ENCODE data around the gene FUOM.
"Not testable (repeated sequence)": the region's sequence is repeated elsewhere in the genome, so short reads cannot be mapped to it uniquely, and the experiment has no call there.

The FUOM gene

GRCh38 chr10:133328358-133329343 lies 29.2 kb downstream of the FUOM start:
- peak; percentile 53 for DNase-seq

- no peak for DNase-seq
Observed at GRCh38 chr10:133327651-133328357, 30.0 kb downstream of the FUOM start.

- no peak for DNase-seq
Observed at GRCh38 chr10:133326745-133327650, 30.8 kb downstream of the FUOM start.

GRCh38 chr10:133326223-133326551 lies 31.6 kb downstream of the FUOM start:
- no peak for DNase-seq

- no peak for DNase-seq
Observed at GRCh38 chr10:133325440-133326222, 32.2 kb downstream of the FUOM start.

GRCh38 chr10:133324857-133325260 lies 33.0 kb downstream of the FUOM start:
- DNase-seq, result no peak

- no peak for DNase-seq
Observed at GRCh38 chr10:133324198-133324792, 33.5 kb downstream of the FUOM start.

- not testable (repeated sequence) for DNase-seq
Observed at GRCh38 chr10:133322064-133322709, 35.6 kb downstream of the FUOM start.

GRCh38 chr10:133320852-133321422 lies 36.9 kb downstream of the FUOM start:
- DNase-seq, result not testable (repeated sequence)

GRCh38 chr10:133318494-133319127 lies 39.2 kb downstream of the FUOM start:
- DNase-seq, result peak; percentile 85

GRCh38 chr10:133316732-133317131 lies 41.1 kb downstream of the FUOM start:
- DNase-seq, result no peak

GRCh38 chr10:133316266-133316665 lies 41.6 kb downstream of the FUOM start:
- DNase-seq, result no peak

- DNase-seq, result no peak
Observed at GRCh38 chr10:133315847-133316246, 42.0 kb downstream of the FUOM start.

- DNase-seq, result no peak
Observed at GRCh38 chr10:133314911-133315310, 42.9 kb downstream of the FUOM start.

- no peak for DNase-seq
Observed at GRCh38 chr10:133313192-133313591, 44.6 kb downstream of the FUOM start.

- no peak for DNase-seq
Observed at GRCh38 chr10:133312769-133313145, 45.1 kb downstream of the FUOM start.

GRCh38 chr10:133312016-133312768 lies 45.6 kb downstream of the FUOM start:
- no peak for DNase-seq

- no peak for DNase-seq
Observed at GRCh38 chr10:133311570-133311969, 46.2 kb downstream of the FUOM start.

GRCh38 chr10:133310789-133311188 lies 47.0 kb downstream of the FUOM start:
- DNase-seq, result no peak

GRCh38 chr10:133310399-133310755 lies 47.4 kb downstream of the FUOM start:
- no peak for DNase-seq
